ENCODE results near the gene ACOT11.
A peak's percentile ranks its signal among the peaks of the same experiment; 100 is the strongest.
"Not testable (repeated sequence)": the region's sequence is repeated elsewhere in the genome, so short reads cannot be mapped to it uniquely, and the experiment has no call there.

Gene ACOT11

DNA sequence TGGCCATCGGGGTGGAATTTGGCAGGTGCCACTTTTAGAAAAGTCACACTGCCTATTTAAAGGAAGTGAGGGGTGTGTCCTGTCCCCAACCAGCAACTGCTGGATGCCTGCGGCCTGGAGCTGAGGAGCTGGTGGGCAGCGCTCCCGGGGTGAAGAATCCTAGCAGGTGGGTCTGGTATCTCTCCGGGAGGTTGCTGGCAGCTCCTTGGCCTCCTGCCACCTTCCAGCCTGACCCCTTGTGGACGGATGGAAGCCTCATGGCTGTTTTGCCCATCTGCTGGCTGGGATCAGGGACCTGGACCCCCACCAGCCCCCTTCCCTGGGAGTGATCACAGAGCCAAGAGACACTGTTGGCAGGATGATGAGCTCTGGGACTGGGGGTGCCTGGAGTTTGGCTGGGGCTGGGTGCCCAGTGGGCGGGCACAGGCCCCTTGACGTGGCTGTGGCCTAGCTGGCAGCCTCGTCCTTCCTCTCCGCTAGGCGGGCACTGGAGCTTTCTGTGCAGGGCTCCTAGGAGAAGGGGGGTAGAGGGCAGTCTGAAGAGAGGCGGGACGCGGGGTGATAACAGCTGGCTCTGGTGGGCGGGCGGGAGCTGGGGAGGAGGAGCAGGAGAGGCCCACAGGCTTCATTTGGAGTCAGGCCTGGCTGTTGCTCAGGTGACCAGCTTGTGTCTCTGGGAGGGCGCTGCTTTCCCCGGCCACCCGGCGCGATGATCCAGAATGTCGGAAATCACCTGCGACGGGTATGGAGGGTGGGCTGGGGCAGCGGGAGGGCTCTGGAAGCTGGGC is at the start of gene ACOT11:
ACOT11 (plus strand) TSS at position 628 of the 788 bp plus-strand sequence; CDS start at position 710, 82 bp downstream.
- DNase-seq = no peak

DNA sequence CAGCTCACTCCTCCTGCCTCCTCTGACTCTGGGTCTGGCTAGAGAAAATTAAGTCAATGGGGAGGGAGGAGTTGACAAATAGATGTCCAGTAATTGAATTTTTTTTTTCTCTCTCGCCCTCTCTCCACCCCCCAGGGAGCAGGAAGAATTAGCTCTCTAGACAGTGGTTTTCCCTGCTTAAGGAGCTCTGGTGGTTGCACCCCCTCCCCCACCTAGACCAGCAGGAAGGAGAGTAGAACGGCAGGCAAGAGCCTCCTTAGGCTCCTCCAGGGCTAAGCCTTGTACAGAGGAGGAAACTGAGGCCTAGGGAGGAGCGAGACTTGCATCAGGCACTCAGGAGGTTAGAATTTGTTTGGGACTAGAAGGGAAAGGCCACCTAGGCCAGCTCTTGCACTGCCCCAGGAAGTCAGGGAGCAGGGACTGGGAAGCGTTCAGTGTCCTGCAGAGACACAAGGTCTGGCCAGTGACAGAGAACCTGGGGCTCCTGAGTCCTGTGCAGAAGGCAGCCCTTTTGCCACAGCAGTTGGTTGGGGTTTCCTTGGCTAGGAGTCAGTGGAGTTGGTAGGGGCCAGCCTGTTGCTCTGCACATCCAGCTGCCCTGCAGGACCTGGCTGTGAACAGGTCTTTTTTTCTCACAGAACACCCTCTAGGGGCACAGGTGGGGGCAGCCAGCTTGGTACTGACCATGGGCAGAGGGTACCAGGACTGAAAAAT is 49.5 kb upstream of the ACOT11 start:
- DNase-seq = no peak

DNA sequence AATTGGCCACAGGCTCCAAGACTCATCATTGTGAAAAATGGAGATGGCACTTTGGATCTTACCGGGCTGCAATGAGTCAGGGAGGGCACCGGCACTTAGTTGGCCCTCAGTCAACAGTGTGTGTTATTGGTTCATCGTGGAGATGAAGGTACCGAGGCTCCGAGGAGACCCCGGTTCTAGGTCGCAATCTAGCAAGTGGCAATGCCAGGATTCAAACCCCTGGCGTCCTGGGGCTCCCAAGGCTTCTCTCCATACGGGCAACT is 49.0 kb upstream of the ACOT11 start:
- DNase-seq = no peak

DNA sequence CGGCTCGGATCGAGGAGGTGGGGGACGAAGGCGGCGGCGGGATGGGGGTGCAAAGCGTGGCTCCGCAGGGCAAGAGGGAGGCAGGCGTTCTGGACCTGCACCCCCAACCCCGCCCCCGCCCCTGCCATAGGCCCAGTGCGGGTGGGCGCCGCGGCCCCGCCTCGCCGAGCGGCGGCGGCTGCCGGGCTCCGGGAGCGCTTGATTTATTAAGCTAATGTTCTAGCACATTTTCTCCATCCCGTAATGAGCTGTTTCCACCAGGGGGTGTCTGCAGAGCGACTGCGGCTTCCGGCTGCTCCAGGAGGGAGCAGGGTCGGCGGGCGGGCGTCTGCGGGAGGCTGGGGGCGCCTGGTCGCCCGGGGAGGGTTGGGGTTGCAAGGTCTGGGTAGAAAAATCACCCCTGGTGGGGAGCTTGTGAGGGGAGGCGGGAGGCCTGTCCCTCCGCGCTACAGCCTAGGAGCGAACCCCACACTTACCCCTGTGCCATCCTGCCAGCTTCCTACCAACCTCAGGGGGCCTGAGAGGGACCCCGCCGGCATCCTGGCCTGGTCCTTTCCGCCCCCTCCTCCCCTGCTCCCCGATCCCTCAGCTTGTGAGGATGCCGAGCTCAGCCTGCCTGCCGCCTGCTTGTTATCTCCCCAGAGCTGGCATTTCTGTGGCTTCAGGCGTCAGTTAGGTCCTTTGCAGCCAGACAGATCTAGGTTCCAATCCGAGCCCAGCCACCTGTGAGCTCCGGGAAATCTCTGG is 48.5 kb upstream of the ACOT11 start:
- peak; percentile 45 for DNase-seq

DNA sequence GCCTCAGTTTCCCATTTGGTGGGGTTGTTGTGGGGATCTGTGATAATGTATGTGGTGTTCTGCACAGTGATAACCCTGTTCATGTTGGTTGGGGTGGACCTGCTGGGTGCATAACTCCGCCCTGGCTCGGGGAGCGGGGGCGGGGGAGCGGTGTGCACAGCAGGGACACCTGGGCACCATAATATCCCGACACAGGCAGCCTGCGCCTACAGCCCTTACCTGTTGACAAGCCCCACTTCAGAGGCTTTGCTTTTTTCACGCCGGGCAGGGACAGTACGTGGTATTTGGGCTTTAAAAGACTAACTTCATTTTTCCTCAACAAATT is 48.0 kb upstream of the ACOT11 start:
- no peak for DNase-seq

DNA sequence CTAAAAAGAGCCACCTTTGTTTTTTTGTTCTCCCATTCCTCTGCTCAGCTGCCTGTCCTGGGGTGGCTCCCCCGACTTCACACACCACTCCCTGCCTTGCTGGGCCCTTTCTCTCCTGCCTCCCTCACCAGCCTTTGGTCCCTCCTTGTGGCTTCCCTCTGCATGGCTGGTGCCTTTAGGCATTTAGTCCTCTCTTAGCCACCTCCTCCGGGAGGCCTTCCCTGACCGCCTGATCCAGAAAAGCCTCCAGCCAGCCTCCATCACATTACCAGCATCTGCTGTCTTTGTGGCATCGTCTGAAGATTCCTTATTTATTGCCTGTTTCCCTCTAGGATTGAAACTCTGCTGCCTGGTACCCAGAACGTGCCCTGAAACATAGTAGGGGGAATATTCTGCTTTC is 46.2 kb upstream of the ACOT11 start:
- DNase-seq = no peak

DNA sequence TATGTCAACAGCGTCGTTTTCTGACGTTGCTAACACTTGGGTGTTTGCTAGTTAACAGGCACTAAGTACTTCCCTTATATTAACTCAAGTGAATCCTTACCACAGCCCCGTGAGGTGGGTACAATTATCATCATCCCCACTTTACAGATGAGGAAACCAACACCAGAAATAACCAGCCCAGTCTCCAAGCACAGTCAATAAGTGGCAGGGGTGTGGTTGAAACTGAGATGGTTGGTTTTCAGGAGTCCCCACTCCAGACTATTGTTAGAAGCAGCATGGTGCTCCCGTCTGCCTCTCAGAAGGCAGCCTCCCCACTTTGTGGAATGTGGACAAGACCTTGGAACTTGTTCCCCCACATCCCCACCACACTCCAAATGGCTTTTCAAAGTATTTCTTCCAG is 45.7 kb upstream of the ACOT11 start:
- DNase-seq = no peak

DNA sequence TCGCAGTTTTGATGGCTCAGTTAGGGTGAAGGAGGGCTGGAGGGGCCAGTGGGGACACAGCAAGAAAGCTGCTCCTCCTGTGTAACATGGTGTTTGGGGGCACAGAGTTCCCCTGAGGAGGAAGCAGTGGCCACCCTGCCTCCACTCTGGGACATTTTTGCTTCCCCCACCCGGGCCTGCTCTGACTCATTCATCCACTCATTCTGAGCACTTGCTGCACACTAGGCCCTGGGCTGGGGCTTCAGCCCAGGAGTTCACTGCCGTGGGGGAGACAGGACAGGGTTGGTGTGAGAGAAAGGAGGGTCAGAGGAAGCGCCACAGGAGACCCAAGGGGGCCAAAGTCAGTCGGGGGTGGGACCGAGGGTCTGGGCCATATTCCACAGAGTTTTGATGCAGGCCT is 41.4 kb upstream of the ACOT11 start:
- no peak for DNase-seq

DNA sequence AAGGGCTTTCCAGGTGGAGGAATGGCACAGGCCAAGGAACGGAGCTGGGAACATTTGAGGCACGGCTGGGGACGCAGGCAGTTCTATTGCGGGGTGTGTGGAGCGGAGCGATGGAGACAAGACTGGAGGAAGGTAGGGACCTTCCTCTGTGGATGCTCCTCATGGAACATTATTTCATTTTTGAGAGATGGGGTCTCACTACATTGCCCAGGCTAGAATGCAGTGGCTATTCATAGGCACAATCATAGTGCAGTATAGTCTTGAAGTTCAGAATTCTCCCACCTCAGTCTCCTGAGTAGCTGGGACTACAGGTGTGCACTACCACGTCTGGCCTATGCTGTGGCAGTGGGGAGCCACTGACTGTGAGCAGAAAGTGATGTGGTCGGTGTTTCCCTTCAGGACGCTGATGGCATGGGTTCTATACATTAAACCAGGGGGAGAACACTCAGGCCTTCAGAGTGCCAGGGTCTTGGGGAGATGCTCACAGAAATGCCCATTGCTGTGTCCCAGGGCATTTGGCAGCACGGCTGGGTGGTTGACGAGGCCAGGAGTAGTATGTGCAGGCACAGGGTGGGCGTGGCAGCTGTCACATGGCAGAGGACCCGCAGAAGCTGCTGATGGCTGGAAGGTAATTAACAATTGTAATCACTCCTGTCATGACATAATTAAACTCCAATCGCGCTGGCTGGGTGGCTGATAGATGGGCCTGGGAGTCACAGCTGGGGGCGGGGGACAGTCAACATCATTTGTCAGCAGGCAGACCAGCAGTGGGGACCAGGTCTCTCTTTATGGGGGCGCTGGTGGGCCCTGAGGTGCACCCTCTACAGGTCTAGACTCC is 40.8 kb upstream of the ACOT11 start:
- no peak for DNase-seq

DNA sequence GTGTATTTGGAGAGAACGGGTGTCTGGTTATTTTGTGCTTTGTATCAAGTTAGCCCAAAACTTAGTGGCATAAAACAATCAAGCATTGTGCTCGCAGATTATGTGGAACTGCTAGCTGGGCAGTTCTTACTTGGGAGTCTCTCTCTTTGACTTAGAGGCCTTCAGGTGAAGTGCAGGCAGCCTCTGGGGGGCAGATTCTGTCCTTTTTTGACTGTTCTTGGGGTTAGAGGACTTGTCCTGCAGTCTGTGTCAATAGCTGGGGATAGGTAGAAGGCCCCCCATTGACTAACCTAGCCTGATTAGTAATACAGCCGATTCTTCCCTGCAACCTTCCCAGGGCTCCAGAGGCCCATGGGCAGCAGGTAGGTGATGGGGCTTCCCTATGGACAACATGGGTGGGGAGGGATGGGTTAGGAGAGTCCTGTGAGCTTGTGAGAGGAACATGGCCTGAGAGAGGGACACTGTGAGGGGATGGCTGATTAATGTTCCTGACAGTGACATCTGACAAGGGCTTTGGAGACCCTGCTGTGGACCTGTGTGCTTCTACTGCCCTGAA is 37.2 kb upstream of the ACOT11 start:
- DNase-seq = no peak

DNA sequence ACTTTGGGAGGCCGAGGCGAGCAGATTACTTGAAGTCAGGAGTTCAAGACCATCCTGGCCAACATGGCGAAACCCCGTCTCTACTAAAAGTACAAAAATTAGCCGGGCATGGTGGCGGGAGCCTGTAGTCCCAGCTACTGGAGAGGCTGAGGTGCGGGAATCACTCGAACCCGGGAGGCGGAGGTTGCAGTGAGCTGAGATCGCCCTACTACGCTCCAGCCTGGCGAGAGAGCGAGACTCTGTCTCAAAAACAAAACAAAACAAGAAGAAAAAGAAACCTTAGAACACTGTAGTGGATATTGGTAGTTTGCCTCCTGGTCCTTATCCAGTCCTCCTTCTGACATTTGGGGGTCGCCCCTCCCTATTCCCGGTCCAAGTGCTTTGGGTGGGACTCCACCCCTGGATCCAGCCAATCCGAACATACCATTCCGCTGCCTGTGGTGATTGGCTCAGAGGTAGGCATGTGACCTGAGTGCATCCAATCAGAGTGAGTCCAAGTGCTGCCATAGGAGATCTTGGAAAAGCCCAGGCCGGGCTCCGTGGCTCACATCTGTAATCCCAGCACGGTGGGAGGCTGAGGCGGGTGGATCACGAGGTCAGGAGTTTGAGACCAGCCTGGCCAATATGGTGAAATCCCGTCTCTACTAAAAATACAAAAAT is 34.0 kb upstream of the ACOT11 start:
- DNase-seq = not testable (repeated sequence)

DNA sequence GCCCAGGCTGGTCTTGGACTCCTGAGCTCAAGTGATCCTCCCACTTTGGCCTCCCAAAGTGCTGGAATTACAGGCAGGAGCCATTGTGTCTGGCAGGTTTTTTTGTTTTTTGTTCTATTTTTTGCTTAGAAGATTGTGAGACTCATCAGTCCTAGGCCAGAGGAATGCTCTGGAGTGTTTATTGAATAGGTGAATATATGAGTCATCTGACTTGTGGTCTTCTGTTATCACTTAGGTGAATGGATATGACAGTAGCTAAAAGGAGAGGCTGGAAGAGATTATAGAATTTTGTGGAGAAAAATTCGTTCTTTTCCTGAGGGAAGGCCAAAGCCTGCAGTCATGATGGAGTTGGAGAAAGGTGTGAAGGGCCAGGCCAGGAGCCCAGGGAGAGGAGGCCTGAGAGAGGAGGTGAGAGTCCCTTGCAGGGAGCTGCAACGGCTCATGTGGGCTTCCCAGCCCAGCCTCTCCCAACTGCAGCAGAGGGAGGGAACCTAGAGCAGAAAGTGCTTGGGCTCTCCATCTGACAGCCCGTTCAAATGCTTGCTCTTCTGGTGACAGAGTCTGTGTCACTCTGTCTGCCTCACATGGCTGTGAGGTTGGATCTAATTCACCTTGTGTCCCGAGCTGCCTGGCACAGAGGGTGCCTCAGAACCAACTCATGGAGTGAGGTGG is 31.6 kb upstream of the ACOT11 start:
- DNase-seq = no peak

DNA sequence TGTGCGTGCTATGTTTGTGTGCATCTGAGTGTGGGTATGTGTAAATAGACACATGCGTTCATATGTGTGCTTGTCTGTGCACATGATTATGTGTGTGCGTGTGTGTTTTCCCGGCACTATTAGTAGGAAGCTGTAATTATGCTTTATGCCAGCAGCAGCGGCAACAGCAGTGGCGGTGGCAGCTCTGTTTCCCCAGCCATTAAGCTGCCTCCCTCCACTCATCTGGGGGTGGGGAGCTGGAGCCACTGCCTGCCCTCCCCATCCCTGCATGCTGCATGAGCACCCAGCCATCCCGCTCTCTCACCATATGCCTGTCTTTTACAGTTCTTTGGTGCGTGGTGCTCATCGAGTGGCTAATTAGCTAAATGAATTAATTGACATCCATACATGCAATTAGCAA is 30.5 kb upstream of the ACOT11 start:
- DNase-seq = no peak

DNA sequence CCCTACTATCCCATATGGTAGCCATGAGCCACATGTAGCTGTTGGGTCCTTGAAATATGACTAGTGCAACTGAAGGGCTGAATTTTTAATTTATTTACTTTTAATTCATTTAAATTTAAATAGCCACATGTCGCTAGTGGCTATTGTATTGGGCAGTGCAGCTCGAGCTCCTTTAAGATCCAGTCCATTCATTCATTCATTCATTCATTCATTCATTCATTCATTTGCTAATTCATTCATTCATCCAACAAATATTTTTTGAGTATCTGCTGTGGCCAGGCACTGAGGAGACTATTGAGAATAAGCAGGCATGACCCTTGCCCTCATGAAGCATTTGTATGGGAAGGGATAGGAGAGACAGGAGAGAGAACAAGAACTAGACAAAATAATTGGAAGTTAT is 29.5 kb upstream of the ACOT11 start:
- no peak for DNase-seq

DNA sequence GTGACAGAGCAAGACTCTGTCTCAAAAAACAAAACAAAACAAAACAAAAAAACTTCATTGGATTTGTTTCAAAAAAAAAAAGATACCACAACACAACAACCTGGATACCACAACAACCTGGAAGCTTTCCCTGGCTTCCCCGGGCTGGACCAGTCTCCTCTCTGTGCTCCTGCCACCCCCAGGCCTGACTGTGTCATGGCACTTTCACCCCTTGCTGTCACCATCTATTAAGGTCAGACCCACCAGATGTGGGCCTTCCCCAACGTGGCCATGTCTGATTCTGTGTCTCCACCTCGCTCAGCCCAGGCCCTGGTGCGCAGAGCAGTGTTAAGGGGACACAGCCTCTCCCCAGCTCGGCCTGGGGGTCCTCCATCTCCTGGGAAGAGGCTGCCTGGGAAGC is 28.3 kb upstream of the ACOT11 start:
- DNase-seq = no peak

DNA sequence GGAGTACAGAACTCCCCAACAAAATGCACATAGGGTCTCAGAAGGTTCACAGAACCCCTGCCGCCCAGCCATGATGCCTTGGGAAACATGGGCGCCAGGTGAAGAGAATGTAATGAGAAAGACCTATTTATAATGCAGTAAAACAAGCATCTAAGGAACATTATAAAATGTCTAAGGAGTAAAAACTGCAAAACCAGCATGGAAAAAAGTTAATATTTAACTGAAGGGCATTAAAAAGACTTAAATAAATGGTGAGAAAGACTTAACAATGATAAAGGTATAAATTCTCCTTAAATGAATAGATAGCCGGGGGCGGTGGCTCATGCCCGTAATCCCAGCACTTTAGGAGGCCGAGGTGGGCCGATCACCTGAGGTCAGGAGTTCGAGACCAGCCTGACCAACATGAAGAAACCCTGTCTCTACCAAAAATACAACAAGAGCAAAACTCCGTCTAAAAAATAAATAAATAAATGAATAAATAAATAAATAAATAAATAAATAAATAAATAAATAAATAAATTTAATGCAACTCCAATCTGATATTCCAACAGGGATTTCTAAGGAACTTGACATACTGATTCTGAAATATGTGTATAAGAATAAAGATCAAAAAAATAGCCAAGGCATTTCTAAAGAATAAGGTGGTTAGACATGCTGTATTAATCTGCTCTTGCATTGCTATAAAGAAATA is 27.3 kb upstream of the ACOT11 start:
- DNase-seq = no peak

DNA sequence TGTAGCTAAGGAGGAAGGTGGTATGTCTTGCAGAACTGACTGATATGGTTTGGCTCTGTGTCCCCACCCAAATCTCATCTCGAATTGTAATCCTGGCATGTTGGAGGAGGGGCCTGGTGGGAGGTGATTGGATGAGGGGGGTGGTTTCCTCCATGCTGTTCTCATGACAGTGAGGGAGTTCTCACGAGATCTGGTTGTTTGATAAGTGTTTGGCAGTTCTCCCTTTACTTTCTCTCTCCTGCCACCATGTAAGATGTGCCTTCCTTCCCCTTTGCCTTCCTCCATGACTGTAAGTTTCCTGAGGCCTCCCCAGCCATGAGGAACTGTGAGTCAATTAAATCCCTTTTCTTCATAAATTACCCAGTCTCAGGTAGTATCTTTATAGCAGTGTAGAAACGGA is 21.5 kb upstream of the ACOT11 start:
- not testable (repeated sequence) for DNase-seq

DNA sequence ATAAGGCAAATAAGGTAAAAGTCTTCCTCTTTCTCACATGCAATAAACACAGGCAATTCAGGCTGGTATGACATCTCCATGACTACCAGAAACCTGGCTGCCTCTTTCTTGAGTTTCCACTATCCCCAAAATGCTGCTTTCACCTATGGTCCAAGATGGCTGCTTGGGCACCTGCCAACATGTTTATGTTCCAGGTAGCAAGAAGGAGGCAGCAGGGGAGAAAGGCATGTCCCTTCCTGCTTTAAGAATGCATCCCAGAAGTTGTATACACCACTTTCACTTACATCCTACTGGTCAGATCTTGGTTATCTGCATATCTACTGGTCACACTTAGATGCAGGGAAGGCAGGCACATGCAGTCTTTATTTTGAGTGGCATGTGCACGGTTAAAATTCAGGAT is 19.4 kb upstream of the ACOT11 start:
- no peak for DNase-seq

DNA sequence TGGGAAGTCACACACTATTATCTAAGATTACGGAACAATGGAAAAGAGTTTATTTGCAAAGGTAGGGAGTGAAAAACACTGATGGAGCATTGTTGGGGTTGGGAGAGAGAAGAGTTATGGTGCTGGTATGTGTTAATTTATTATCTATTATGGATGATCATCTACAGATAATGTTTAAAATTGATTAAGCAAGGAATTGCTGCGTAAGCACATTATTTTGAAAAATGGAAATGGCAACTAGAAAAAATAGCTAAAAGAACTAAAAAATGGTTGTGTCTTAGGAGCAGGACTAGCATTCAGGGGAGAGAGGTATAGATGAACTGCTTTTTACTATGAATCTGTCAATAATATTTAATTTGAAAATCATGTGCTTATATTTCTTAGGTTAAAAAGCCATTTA is 16.0 kb upstream of the ACOT11 start:
- DNase-seq = no peak

DNA sequence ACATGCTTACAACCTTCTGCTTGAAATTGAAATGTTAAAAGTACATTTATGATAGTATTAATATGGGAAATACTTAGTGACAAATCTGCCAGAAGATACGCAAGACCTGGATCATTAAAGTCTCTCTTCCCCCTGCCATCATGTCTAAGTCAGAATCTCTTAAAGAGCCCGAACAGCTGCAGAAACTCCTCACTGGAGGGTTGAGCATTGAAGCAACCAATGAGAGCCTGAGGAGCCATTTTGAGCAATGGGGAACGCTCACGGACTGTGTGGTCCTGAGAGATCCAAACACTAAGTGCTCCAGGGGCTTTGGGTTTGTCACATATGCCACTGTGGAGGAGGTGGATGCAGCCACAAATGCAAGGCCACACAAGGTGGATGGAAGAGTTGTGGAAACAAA is 11.4 kb upstream of the ACOT11 start:
- DNase-seq = not testable (repeated sequence)

DNA sequence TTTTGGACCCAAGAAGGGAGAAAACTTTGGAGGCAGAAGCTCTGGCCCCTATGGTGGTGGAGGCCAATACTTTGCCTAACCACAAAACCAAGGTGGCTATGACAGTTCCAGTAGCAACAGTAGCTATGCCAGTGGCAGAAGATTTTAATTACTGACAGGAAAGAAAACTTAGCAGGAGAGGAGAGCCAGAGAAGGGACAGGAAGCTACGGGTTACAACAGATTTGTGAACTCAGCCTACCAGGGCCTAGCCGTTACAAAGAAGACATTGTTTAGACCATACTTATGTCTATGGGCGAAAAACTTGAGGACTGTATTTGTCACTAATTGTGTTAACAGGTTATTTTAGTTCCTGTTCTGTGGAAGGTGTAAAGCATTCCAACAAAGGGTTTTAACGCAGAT is 10.4 kb upstream of the ACOT11 start:
- DNase-seq = no peak
